K562 (cell line): Measurements from ENCODE around the gene UBE2H. TPM values are rescaled to one million over a fixed set of nuclear protein-coding genes. Genes with fewer than 3 reads are reported as not detected.

ENCODE experiments used
- CGGBP1 ChIP-seq: fragments of 250-450 bp; sonication (Bioruptor Pico); IDR thresholded peaks from 2 replicates; pipeline ENCODE4 v1.9.0; 2021; ENCODE audit warnings: mild to moderate bottlenecking
- CTCF ChIP-seq, 3 experiments: IDR thresholded peaks in 2 of 3; conservative IDR thresholded peaks in 1 of 3; 2 replicates each; pipeline ENCODE4 v1.5.1; 2011 to 2012; ENCODE audit warnings: low read length in 3 of 3, mild to moderate bottlenecking in 3 of 3, control low read depth in 2 of 3, improper control_type of control experiment in 1 of 3, inconsistent platforms in 1 of 3, low read depth in 1 of 3, mixed read lengths in 1 of 3, moderate library complexity in 1 of 3; ENCODE audit not compliant: insufficient read depth in 2 of 3
- ERF ChIP-seq: fragments of 450-650 bp; formaldehyde crosslinking; IDR thresholded peaks from 2 replicates; pipeline ENCODE4 v1.4.0; 2020; ENCODE audit warnings: mild to moderate bottlenecking, mixed read lengths
- GABPA ChIP-seq: fragments of 200-800 bp; sonication (Bioruptor generic); conservative IDR thresholded peaks from 2 replicates; pipeline ENCODE4 v1.6.1; 2016; ENCODE audit warnings: low read depth, missing genetic modification characterization, missing compliant biosample characterization
- GATAD2B ChIP-seq: fragments of 450-650 bp; IDR thresholded peaks from 2 replicates; pipeline ENCODE4 v1.6.1; 2017; ENCODE audit warnings: mild to moderate bottlenecking, borderline replicate concordance
- GTF2A2 ChIP-seq: IDR thresholded peaks from 2 replicates; pipeline ENCODE4 v1.6.1; 2016; ENCODE audit warnings: mild to moderate bottlenecking, missing genetic modification characterization, missing compliant biosample characterization
- HNRNPUL1 ChIP-seq: fragments of 200-400 bp; formaldehyde crosslinking; IDR thresholded peaks from 2 replicates; pipeline ENCODE4 v1.6.1; 2017; ENCODE audit warnings: low read length
- HOXB6 ChIP-seq: fragments of 250-450 bp; sonication (Bioruptor Pico); IDR thresholded peaks from 2 replicates; pipeline ENCODE4 v1.5.1; 2022; ENCODE audit warnings: mild to moderate bottlenecking, borderline replicate concordance
- MBD1 ChIP-seq: fragments of 250-450 bp; sonication (Bioruptor Pico); IDR thresholded peaks from 2 replicates; pipeline ENCODE4 v1.8.0; 2022; ENCODE audit warnings: inconsistent platforms
- MCM3 ChIP-seq: fragments of 450-650 bp; IDR thresholded peaks from 2 replicates; pipeline ENCODE4 v1.6.1; 2016
- POLR2H ChIP-seq: IDR thresholded peaks from 2 replicates; pipeline ENCODE4 v1.6.1; 2016; ENCODE audit warnings: missing genetic modification characterization, low read depth, mild to moderate bottlenecking, control low read depth, missing compliant biosample characterization, moderate library complexity
- RBM25 ChIP-seq: fragments of 200-400 bp; formaldehyde crosslinking; IDR thresholded peaks from 2 replicates; pipeline ENCODE4 v1.6.1; 2018; ENCODE audit warnings: low read length, low read depth, moderate library complexity; ENCODE audit not compliant: severe bottlenecking
- TFE3 ChIP-seq: fragments of 450-650 bp; formaldehyde crosslinking; IDR thresholded peaks from 2 replicates; pipeline ENCODE4 v1.4.0; 2020; ENCODE audit warnings: mild to moderate bottlenecking, mixed read lengths
- U2AF1 ChIP-seq: fragments of 200-400 bp; formaldehyde crosslinking; optimal IDR thresholded peaks from 2 replicates; pipeline ENCODE3; 2017; ENCODE audit warnings: mild to moderate bottlenecking, low read depth, low read length, moderate library complexity
- ZBTB43 ChIP-seq: sonication (generic); formaldehyde crosslinking; IDR thresholded peaks from 2 replicates; pipeline ENCODE4 v1.8.0; 2023; ENCODE audit warnings: mild to moderate bottlenecking, missing genetic modification reagents
- ZFP30 ChIP-seq: fragments of 250-450 bp; sonication (Bioruptor Pico); IDR thresholded peaks from 2 replicates; pipeline ENCODE4 v1.8.0; 2022; ENCODE audit warnings: moderate library complexity, mild to moderate bottlenecking, inconsistent platforms, borderline replicate concordance
- ZNF239 ChIP-seq: fragments of 250-450 bp; sonication (Bioruptor Pico); IDR thresholded peaks from 2 replicates; pipeline ENCODE4 v1.4.0; 2020; ENCODE audit warnings: mild to moderate bottlenecking
- ZNF316 ChIP-seq: fragments of 450-650 bp; IDR thresholded peaks from 2 replicates; pipeline ENCODE4 v1.6.1; 2016
- ZNF408 ChIP-seq: fragments of 250-450 bp; sonication (Bioruptor Pico); IDR thresholded peaks from 2 replicates; pipeline ENCODE4 v1.4.0; 2020; ENCODE audit warnings: low read depth, mild to moderate bottlenecking, moderate library complexity
- ZNF436 ChIP-seq: fragments of 250-450, 450-650 bp; sonication (Bioruptor Pico); formaldehyde crosslinking; IDR thresholded peaks from 2 replicates; pipeline ENCODE4 v1.7.0; 2020; ENCODE audit warnings: mild to moderate bottlenecking
- ZNF696 ChIP-seq: fragments of 250-450 bp; sonication (Bioruptor Pico); conservative IDR thresholded peaks from 2 replicates; pipeline ENCODE4 v1.4.0; 2020; ENCODE audit warnings: mild to moderate bottlenecking, moderate library complexity
- ZNF780A ChIP-seq: fragments of 250-450 bp; sonication (Bioruptor Pico); IDR thresholded peaks from 2 replicates; pipeline ENCODE4 v1.5.0; 2021; ENCODE audit warnings: mild to moderate bottlenecking
- polyA plus RNA-seq, 8 experiments: library from polyadenylated mRNA; depleted of rRNA in 4 of 8; stranded (reverse) in 5 of 8; unstranded in 3 of 8; fragments of >200 nt; fragmentation: Nextera tagmentation in 2 of 8; fragmentation: Illumina TruSeq in 1 of 8; extraction: Ambion mirVana in 2 of 8; extraction: Trizol in 1 of 8; gene quantifications; 2 replicates each; pipeline versions ENCODE4 v1.2.1 to v1.2.3, GENCODE V29; 2011 to 2014; ENCODE audit warnings: inconsistent platforms in 1 of 8, missing spikeins in 1 of 8
- total RNA-seq, 7 experiments: library from RNA; depleted of rRNA in 6 of 7; stranded (reverse); fragments of >200 nt in 6 of 7; fragmentation: Illumina TruSeq in 2 of 7; extraction: Trizol in 2 of 7; gene quantifications; 2 replicates each; pipeline versions ENCODE4 v1.2.1 to v1.2.3, GENCODE V29; 2011 to 2021; ENCODE audit warnings: low replicate concordance in 1 of 7

UBE2H gene
- total and polyA plus RNA-seq, 9 of the 15 experiments (the other 6 are each of a cell fraction or from before 2014, with no cell fraction given): 6.3 to 33.0 (median 13.3) TPM

- TF ChIP-seq HOXB6 (CRISPR knock-in tag): no peak
- TF ChIP-seq GATAD2B: peak; percentile 97
- TF ChIP-seq RBM25: peak; percentile 91
- TF ChIP-seq ZFP30 (CRISPR knock-in tag): no peak
- TF ChIP-seq MBD1 (CRISPR knock-in tag): no peak
- no peak for TF ChIP-seq POLR2H (tag)
- TF ChIP-seq ZNF436 (CRISPR knock-in tag): no peak
- TF ChIP-seq ZNF316: no peak
- no peak for TF ChIP-seq ZNF696 (CRISPR knock-in tag)
- TF ChIP-seq ERF (CRISPR knock-in tag): peak; percentile 91
- TF ChIP-seq TFE3: no peak
- TF ChIP-seq CTCF (IDR thresholded peaks at IDR 0.05 in 2 of 3, conservative IDR thresholded peaks at IDR 0.05 in 1 of 3; ENCODE audit: insufficient read depth in 2 of 3, low read depth in 1 of 3, low read length in 3 of 3): peak in 1 of 3 experiments; percentile 21; a peak in 1 of 6 replicates
- TF ChIP-seq ZNF408: no peak
- no peak for TF ChIP-seq MCM3
- TF ChIP-seq GTF2A2 (tag): peak; percentile 52; the same call in 1 of the 2 replicates
- TF ChIP-seq HNRNPUL1: no peak
- TF ChIP-seq CGGBP1 (CRISPR knock-in tag): no peak
- TF ChIP-seq ZNF780A (CRISPR knock-in tag): no peak
- TF ChIP-seq ZBTB43 (CRISPR knock-in tag): no peak
- peak; percentile 66; the same call in 1 of the 2 replicates for TF ChIP-seq GABPA
- TF ChIP-seq ZNF239 (CRISPR knock-in tag): no peak; the same call in 1 of the 2 replicates
- no peak for TF ChIP-seq U2AF1
Measured at GRCh38 chr7:129952653-129953560, at the start of gene UBE2H (continued).
